CD4-positive, CD25-positive, alpha-beta regulatory T cell (primary cell): ENCODE data around the gene LRRC37B. TPM values are rescaled to one million over a fixed set of nuclear protein-coding genes. Genes with fewer than 3 reads are reported as not detected.
"Not testable (repeated sequence)": the region's sequence is repeated elsewhere in the genome, so short reads cannot be mapped to it uniquely, and the experiment has no call there.

Experiments used
- ATAC-seq, 2 donors: fragments of 150-1000 bp; cut with Tn5 transposase; one replicate each; pipeline ENCODE4 v1.10.0; 2021; ENCODE audit warnings: low read depth in 2 of 2, moderate number of reproducible peaks in 2 of 2, moderate library complexity in 1 of 2
- DNase-seq, 3 donors: peaks; one replicate each; pipeline versions ENCODE4 v3.0.0 to v3.0.0-alpha.2; 2012 to 2022; ENCODE audit warnings: mixed read lengths in 1 of 3
- H3K27ac ChIP-seq: one replicate; pipeline ENCODE4 v1.7.0; 2013; ENCODE audit warnings: mild to moderate bottlenecking, low read length; ENCODE audit not compliant: insufficient read depth, poor library complexity, severe bottlenecking
- H3K27me3 ChIP-seq: one replicate; pipeline ENCODE4 v1.7.0; 2013; ENCODE audit warnings: low read length; ENCODE audit not compliant: control insufficient read depth, insufficient read depth
- H3K36me3 ChIP-seq: one replicate; pipeline ENCODE4 v1.7.0; 2013; ENCODE audit warnings: mild to moderate bottlenecking, low read length, moderate library complexity; ENCODE audit not compliant: control insufficient read depth, insufficient read depth
- H3K4me1 ChIP-seq: 2 replicates; pipeline ENCODE4 v1.7.0; 2013; ENCODE audit warnings: mild to moderate bottlenecking, low read length; ENCODE audit not compliant: insufficient read depth, control insufficient read depth, poor library complexity, severe bottlenecking
- H3K4me3 ChIP-seq: one replicate; pipeline ENCODE4 v1.7.0; 2013; ENCODE audit warnings: low read depth, mild to moderate bottlenecking, low read length, moderate library complexity
- H3K9me3 ChIP-seq, 2 experiments: 1 replicate in 1 of 2; 2 replicates in 1 of 2; pipeline ENCODE4 v1.7.0; 2013; ENCODE audit warnings: low read length in 2 of 2, mild to moderate bottlenecking in 1 of 2, moderate library complexity in 1 of 2; ENCODE audit not compliant: control insufficient read depth in 2 of 2
- H3K27ac Mint-ChIP-seq, 3 donors: one replicate each; pipeline ENCODE4 v1.8.0; 2020 to 2022; ENCODE audit warnings: mild to moderate bottlenecking in 3 of 3, mixed read lengths in 3 of 3, moderate library complexity in 2 of 3
- H3K27me3 Mint-ChIP-seq: one replicate; pipeline ENCODE4 v1.8.0; 2022; ENCODE audit warnings: mild to moderate bottlenecking, mixed read lengths
- H3K36me3 Mint-ChIP-seq: one replicate; pipeline ENCODE4 v1.8.0; 2020; ENCODE audit warnings: mixed read lengths
- H3K4me1 Mint-ChIP-seq, 4 donors: one replicate each; pipeline ENCODE4 v1.8.0; 2020 to 2022; ENCODE audit warnings: mixed read lengths in 4 of 4, mild to moderate bottlenecking in 1 of 4
- H3K4me3 Mint-ChIP-seq, 4 donors: one replicate each; pipeline ENCODE4 v1.8.0; 2020 to 2022; ENCODE audit warnings: mild to moderate bottlenecking in 4 of 4, mixed read lengths in 4 of 4, moderate library complexity in 3 of 4
- H3K9me3 Mint-ChIP-seq, 7 donors: one replicate each; pipeline ENCODE4 v1.8.0; 2020 to 2022; ENCODE audit warnings: mixed read lengths in 7 of 7, mild to moderate bottlenecking in 3 of 7, moderate library complexity in 2 of 7
- polyA plus RNA-seq, 4 donors: library from polyadenylated mRNA; unstranded; fragments of 300-500 nt; fragmentation: Illumina TruSeq; gene quantifications; one replicate each; pipeline ENCODE4 v1.2.3, GENCODE V29; 2021
- total RNA-seq: library from RNA; stranded (reverse); gene quantifications from one replicate; pipeline ENCODE4 v1.2.3, GENCODE V29; 2022

LRRC37B gene
- total and polyA plus RNA-seq, 5 donors from 2014 or later: 11.2 to 112 (median 15.8) TPM

DNA sequence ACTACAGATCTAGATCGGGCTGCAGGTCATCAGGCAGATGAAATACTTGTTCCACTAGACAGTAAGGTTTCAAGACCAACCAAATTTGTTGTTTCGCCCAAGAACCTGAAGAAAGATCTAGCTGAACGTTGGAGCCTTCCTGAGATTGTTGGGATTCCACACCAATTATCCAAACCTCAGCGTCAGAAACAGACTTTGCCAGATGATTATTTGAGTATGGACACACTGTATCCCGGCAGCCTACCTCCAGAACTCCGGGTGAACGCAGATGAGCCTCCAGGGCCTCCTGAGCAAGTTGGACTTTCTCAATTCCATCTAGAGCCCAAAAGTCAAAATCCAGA, 14.4 kb downstream of the LRRC37B start:
- no peak overlapping the region for H3K27ac ChIP-seq
- no peak for DNase-seq
- Mint-ChIP-seq H3K27ac (peak overlapping the region in 1 of 3 donors; percentile 7), H3K9me3 (no peaks in the 10 kb centered on the region), H3K4me1 (peaks cover 8 to 19% (median 14%) of the 10 kb centered on the region in 4 donors), H3K27me3 (no peaks in the 10 kb centered on the region), H3K36me3 (peaks cover 30% of the 10 kb centered on the region), H3K4me3 (no peak overlapping the region)
- ATAC-seq: no peak
- H3K4me3 ChIP-seq: no peak overlapping the region
- H3K27me3 ChIP-seq: no peaks in the 10 kb centered on the region
- H3K4me1 ChIP-seq: no peaks in the 10 kb centered on the region
- no peaks in the 10 kb centered on the region for H3K9me3 ChIP-seq
- peaks cover 47% of the 10 kb centered on the region for H3K36me3 ChIP-seq

DNA sequence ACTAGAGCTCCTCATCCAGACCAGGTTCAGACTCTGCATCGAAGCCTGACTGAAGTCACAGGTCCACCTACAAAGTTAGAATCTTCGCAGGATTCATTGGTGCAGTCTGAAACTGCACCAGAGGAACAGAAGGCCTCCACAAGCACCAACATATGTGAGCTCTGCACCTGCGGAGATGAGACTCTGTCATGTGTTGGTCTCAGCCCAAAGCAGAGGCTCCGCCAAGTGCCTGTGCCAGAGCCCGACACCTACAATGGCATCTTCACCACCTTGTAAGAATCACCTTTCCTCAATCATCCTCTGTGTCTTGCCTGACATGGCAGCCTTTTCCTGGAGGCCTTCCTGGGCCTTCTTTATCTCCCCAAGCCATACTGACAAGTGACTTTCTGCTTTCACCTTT, 15.4 kb downstream of the LRRC37B start:
- H3K27me3 Mint-ChIP-seq, ATAC-seq, H3K27ac Mint-ChIP-seq, H3K4me3 ChIP-seq, H3K9me3 Mint-ChIP-seq, DNase-seq, H3K4me1 ChIP-seq, H3K4me3 Mint-ChIP-seq, H3K27ac ChIP-seq, H3K27me3 ChIP-seq, H3K9me3 ChIP-seq: not testable (repeated sequence)
- peaks cover 42% of the 10 kb centered on the region for H3K36me3 ChIP-seq
- peaks cover 31% of the 10 kb centered on the region for H3K36me3 Mint-ChIP-seq
- peaks cover 0 to 10% (median 5%) of the 10 kb centered on the region in 4 donors for H3K4me1 Mint-ChIP-seq

DNA sequence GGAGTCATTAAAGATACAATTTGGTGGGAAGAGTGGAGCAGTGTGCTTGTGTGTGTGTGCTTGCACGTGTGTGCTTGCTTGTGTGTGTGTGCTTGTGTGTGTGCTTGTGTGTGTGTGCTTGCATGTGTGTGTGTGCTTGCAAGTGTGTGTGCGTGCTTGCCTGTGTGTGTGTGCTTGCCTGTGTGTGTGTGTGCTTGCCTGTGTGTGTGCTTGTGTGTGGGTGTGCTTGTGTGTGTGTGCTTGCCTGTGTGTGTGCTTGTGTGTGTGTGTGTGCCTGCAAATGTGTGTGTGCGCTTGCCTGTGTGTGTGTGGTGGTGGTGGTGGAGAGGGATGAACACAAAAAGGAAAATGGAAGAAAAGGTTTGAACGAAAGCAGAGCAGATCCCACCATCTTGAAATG, 20.1 kb downstream of the LRRC37B start:
- not testable (repeated sequence) for H3K4me3 Mint-ChIP-seq, H3K27me3 ChIP-seq, H3K36me3 Mint-ChIP-seq, H3K4me1 Mint-ChIP-seq, H3K4me3 ChIP-seq, H3K36me3 ChIP-seq, H3K27ac ChIP-seq, H3K9me3 Mint-ChIP-seq, H3K4me1 ChIP-seq, DNase-seq, H3K9me3 ChIP-seq, ATAC-seq, H3K27me3 Mint-ChIP-seq
- H3K27ac Mint-ChIP-seq: peak overlapping the region in 1 of 3 donors; percentile 40

DNA sequence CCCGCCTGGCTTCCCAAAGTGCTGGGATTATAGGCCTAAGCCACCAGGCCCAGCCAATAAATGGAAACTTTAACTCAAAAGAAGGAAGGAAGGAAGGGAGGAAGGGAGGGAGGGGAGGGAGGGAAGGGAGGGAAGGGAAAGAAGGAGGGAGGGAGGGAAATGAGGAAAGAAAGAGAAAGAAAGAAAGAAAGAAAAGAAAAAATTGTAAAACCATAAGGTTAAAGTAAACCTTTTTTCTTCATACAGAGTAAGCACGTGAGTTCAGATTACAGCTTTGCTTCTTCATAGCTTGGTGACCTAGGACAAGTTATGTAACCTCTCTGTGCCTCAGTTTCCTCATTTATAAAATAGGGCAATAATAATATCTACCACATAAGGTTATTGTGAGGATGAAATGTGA, 26.0 kb downstream of the LRRC37B start:
- Histone ChIP-seq H3K27me3 (no peaks in the 10 kb centered on the region), H3K27ac (no peak overlapping the region), H3K4me3 (no peak overlapping the region), H3K4me1 (no peaks in the 10 kb centered on the region), H3K36me3 (peaks cover 42% of the 10 kb centered on the region), H3K9me3 (no peaks in the 10 kb centered on the region)
- no peaks in the 10 kb centered on the region for H3K9me3 Mint-ChIP-seq
- H3K4me3 Mint-ChIP-seq: no peak overlapping the region
- H3K27me3 Mint-ChIP-seq: no peaks in the 10 kb centered on the region
- DNase-seq (no peak), ATAC-seq (no peak)
- peaks cover 0 to 5% (median 0%) of the 10 kb centered on the region in 4 donors for H3K4me1 Mint-ChIP-seq
- no peak overlapping the region for H3K27ac Mint-ChIP-seq
- H3K36me3 Mint-ChIP-seq: peaks cover 24% of the 10 kb centered on the region

DNA sequence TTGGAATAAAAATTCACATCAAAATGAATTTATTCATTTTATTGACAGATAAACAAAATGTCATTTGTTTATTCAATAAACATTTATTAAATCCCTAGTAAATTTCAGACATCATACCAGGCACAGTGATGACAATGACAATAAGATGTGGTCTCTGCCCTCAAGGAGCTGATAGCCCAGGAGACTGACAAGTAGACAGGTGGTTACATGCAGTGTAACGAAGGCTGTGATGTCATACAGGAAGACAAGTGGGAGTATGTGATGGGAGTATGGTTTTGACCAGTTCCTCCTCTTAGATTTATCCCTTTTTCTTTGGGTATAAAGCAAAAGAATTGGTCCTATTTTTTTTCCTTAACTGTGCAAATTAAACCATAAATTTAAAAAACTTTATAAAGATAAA, 26.6 kb downstream of the LRRC37B start:
- H3K36me3 Mint-ChIP-seq: peaks cover 24% of the 10 kb centered on the region
- not testable (repeated sequence) for H3K9me3 ChIP-seq, ATAC-seq, H3K27me3 Mint-ChIP-seq, H3K27ac ChIP-seq, H3K4me1 Mint-ChIP-seq, H3K27me3 ChIP-seq, H3K4me1 ChIP-seq, H3K9me3 Mint-ChIP-seq, H3K4me3 Mint-ChIP-seq, H3K4me3 ChIP-seq, DNase-seq, H3K27ac Mint-ChIP-seq
- peaks cover 42% of the 10 kb centered on the region for H3K36me3 ChIP-seq

DNA sequence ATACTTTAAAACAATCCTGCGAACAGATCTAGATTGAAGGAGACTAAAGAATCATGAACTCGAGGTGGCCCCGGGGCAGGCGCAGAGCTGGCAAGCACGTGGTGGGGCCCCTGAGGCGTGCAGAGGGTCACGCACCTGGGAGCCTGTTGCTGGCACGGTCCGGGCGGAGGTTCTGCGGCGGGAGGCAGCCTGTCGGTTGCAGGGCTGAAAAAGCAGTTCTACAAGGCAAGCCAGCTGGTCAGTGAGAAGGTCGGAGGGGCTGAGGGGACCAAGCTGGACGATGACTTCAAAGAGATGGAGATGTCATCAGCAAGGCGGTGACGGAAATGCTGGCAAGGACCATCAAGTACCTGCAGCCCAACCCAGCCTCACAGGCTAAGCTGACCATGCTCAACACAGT, 33.1 kb downstream of the LRRC37B start:
- not testable (repeated sequence) for H3K27ac ChIP-seq, H3K4me1 ChIP-seq, H3K27me3 Mint-ChIP-seq, H3K27ac Mint-ChIP-seq, ATAC-seq, H3K27me3 ChIP-seq, H3K4me1 Mint-ChIP-seq, H3K4me3 ChIP-seq, H3K9me3 ChIP-seq, DNase-seq, H3K9me3 Mint-ChIP-seq, H3K4me3 Mint-ChIP-seq
- peaks cover 25% of the 10 kb centered on the region for H3K36me3 Mint-ChIP-seq
- peaks cover 42% of the 10 kb centered on the region for H3K36me3 ChIP-seq

DNA sequence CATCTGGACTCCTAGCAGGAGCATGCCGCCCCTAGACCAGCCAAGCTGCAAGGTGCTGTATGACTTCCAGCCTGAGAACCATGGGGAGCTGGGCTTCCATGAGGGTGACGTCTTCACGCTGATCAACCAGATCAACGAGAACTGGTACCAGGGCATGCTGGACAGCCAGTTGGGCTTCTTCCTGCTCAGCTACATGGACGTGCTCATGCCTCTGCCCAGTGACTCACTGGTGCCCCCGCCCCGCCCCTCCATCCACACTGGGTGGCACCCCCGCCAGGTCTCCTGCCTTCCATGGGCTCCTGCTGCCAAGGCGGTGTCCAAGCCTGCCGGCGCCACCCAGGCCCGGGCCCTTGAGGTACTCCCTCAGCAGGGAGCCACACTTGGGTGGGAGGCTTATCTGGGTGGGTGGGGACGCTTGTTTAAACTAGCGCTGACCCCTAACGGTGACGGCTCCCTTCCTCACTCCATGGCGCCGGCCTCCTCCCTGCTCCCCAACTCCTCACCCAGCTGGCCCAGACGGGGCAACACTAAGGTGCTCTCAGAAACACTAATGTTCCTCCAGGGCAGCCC, 34.2 kb downstream of the LRRC37B start:
- not testable (repeated sequence) for H3K4me3 Mint-ChIP-seq, H3K27me3 Mint-ChIP-seq, ATAC-seq, H3K9me3 ChIP-seq, H3K27ac Mint-ChIP-seq, H3K4me1 Mint-ChIP-seq, H3K4me1 ChIP-seq, H3K4me3 ChIP-seq, H3K9me3 Mint-ChIP-seq, H3K27ac ChIP-seq, DNase-seq, H3K27me3 ChIP-seq
- H3K36me3 ChIP-seq: peaks cover 30% of the 10 kb centered on the region
- H3K36me3 Mint-ChIP-seq: peaks cover 16% of the 10 kb centered on the region

DNA sequence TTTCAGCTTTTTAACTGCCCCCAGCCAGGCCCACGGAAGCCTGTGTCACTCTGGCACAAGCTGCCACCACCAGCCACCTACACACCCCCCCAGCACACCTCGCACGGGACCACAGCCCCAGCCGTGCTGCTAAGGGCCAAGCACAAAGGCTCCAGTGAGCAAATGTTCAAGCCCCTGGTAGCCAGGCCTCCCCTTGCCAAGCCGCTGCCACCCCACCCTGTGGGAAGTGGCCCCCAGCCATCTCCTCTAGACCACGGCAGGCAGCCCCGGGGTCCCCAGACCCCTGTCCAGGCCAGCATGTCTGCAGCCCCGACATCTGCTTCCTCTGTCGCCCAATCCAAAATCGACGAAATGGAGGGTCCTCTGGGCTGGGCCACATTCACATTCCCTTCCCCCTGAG, 35.1 kb downstream of the LRRC37B start:
- not testable (repeated sequence) for H3K4me3 ChIP-seq, H3K4me1 ChIP-seq, H3K4me1 Mint-ChIP-seq, H3K9me3 Mint-ChIP-seq, H3K4me3 Mint-ChIP-seq, H3K27me3 Mint-ChIP-seq, ATAC-seq, DNase-seq, H3K27ac Mint-ChIP-seq, H3K9me3 ChIP-seq, H3K27ac ChIP-seq, H3K27me3 ChIP-seq
- H3K36me3 ChIP-seq: peaks cover 22% of the 10 kb centered on the region
- H3K36me3 Mint-ChIP-seq: peaks cover 13% of the 10 kb centered on the region
